HG02678 (cell line): ENCODE measurements around the gene PRKCZ.
"Not testable (repeated sequence)": the region's sequence is repeated elsewhere in the genome, so short reads cannot be mapped to it uniquely, and the experiment has no call there.

Experiments used
- ATAC-seq: cut with Tn5 transposase; IDR thresholded peaks from one replicate; pipeline ENCODE4 v1.9.1; 2021; ENCODE audit warnings: mild to moderate bottlenecking, moderate library complexity; ENCODE audit not compliant: unreplicated experiment

Gene PRKCZ

GRCh38 chr1:2110738-2111673 lies 60.8 kb downstream of the PRKCZ start:
- no peak for ATAC-seq

DNA sequence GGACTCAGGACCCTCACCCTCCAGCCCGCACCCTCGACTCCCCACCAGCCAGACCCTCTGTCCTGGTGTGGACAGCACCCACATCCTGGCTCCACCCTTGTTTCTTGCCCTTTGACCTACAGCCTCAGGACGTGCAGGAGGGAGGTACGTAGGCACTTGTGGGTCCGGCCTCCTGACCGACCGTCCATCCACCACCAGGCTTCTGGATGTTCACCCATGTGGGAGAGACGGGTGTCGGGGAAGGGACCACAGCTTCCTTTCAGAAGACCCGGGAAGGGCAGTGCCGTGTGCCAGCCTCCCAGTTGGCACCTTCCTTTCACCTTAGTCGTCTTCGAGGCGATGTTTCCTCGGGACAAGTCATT lies 61.4 kb downstream of the PRKCZ start:
- no peak for ATAC-seq

- ATAC-seq = no peak
These were observed 62.1 kb downstream of the PRKCZ start for GRCh38 chr1:2112280-2112701.

DNA sequence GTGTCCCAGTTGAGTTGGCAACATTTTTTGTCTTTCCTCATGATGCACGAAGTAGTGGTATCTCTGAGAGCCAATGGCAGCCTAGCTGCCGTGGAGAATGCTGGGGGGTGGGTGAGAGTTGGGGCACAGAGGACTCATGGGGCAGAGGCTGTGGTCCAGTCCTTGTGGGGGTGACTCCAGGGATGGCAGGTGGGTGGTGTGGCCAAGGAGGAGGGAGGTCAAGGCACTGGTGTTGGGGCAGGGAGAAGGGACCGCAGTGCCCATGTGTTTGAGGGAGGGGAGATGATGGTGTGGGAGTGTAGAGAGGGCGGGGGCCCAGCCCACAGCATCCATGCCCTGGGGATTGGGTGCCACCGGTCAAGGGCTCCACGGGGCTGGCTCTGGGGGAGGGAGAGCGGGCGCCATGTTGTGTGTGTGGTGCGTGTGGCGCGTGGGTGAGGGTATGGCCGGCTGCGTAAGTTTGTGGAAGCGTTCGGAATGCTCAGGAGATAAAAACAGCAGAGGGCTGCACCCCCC lies 63.5 kb downstream of the PRKCZ start:
- ATAC-seq = no peak

GRCh38 chr1:2114635-2115007 lies 64.4 kb downstream of the PRKCZ start:
- not testable (repeated sequence) for ATAC-seq

DNA sequence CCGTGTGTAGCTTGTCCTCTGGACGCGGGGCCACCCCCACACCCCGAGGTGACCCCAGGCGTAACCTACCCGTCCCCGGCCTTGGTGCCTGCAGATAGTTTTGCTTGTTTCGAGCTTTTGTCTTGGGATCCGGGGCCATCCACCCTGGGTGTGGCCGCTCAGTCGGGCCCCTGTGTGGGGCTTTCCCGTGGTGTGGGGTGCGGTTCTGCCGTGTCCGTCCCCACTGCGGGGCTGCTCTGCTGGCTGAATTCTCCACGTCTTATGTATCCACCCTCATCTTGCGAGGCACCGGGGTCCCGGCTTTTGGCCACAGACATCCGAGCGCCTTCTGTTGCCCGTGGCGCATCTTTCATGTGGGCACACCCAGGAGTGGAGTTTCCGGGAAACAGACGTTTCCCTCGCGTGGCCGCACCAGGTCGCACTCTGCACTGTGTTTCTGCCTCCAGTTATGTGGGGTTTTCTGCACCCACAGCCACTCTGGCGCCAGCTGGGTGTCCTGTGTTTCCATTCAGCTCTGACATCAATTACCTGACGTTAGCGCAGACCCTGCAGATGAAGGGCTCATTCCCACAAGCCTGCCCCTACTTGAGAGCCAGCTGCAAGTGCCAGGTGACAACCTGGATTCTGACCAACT lies 64.9 kb downstream of the PRKCZ start:
- no peak for ATAC-seq

DNA sequence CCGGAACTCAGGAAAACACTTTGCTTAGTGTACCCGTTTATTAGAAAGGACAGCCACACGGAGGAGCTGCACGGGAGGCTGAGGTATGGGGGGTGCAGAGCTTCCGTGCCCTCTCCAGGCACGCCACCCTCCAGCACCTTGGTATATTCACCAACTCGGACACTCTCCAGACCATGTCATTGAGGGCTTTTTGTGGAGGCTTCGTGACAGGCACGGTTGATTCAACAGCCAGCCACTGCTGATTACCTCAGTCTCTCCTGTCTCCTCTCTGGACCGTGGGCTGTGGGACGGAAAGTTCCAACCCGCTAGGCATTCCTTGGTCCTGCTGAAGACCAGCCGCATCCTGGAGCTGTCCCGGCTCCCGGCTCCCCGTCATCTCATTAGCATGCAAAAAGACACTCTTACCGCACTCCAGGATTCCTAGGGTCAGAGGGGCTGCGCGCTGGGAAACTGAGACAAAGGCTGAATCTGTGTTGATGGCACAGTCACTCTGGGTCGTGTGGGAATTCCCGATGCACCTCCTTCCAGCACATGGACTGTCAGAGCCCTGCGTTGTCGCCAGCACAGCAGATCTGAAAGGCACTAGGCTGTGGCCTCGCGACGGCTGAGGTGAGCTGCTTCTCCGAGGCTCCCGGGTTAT lies 65.6 kb downstream of the PRKCZ start:
- ATAC-seq = no peak

DNA sequence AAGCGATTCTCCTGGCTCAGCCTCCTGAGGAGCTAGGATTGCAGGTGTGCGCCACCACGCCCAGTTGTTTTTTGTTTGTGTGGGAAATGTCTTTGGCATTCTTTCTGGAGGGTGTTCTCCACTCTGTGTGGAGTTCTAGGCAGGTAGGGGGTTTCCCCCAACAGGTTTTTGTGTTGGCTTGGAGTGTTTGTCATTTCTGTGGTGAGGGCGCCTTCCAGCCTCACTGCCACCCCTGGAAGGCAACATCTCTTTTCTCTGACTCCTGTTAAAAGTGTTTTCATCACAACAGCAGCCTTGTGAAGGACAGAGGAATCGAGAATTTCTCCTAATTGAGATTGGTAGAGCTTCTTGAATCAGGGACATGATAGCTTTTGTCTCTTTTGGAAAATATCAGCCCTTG lies 69.7 kb downstream of the PRKCZ start:
- ATAC-seq = no peak

DNA sequence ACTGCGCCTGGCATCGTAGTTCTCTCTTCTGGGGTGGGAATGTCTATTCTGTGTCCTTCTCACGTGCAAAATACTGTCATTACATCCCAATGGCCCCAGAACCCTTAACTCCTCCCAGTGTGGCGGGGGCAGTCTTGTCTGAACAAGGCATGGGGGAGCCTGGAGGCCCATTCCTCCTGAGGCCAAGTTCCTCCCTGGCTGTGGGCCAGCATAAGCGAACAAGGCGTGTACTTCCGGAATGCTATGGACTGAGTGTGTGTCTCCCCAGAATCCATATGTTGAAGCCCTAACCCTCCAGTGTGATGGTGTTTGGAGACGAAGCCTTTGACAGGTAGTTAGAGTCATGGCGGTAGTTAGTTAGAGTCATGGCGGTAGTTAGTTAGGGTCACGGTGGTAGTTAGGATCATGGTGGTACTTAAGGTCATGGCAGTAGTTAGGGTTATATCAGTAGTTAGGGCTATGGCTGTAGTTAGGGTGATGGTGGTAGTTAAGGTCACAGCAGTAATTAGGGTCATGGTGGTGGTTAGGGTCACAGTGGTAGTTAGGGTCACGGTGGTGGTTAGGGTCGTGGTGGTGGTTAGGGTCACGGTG lies 71.0 kb downstream of the PRKCZ start:
- no peak for ATAC-seq

DNA sequence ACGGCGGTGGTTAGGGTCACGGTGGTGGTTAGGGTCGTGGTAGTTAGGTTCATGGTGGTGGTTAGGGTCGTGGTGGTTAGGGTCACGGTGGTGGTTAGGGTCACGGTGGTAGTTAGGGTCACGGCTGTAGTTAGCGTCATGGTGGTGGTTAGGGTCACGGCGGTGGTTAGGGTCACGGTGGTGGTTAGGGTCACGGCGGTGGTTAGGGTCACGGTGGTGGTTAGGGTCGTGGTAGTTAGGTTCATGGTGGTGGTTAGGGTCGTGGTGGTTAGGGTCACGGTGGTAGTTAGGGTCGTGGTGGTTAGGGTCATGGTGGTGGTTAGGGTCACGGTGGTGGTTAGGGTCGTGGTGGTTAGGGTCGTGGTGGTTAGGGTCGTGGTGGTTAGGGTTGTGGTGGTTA lies 71.6 kb downstream of the PRKCZ start:
- not testable (repeated sequence) for ATAC-seq

DNA sequence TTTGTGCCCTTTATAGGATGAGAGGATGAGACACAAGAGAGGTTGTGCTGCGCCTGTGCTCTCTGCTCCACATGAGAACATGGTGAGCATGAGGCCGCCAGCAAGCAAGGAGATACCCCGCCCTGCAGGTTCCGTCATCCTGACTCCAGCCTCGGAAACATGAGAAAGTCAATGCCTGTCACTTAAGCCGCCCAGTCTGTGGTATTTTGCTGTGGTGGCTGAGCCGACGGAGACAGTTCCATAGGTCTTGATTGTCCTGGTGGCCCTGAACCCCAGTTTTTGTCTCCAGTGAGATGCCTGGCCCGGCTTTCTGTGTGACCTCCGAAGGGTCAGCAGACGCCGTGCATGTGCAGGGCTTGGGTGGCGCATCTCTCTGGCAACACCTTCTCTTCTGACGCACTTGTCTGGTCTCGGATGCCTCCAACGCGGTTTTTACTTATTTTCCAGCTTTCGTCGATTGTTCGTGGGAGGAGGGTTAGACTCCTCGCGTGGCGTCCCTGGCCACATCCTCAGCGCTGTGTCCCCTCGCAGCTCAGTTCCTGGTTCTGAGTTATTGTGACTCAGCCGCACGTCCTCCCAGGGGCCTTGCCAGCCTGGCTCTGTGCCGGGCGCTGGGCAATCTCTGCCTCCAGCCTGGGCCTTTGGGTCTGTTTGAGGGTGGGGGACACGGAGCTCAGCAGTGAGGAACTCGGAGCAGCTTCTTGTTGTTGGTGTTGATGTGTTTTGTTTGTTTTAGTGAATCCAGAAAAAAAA lies 74.4 kb downstream of the PRKCZ start:
- no peak for ATAC-seq

GRCh38 chr1:2125350-2126211 lies 75.4 kb downstream of the PRKCZ start:
- no peak for ATAC-seq

GRCh38 chr1:2126331-2127186 lies 76.3 kb downstream of the PRKCZ start:
- ATAC-seq = no peak

DNA sequence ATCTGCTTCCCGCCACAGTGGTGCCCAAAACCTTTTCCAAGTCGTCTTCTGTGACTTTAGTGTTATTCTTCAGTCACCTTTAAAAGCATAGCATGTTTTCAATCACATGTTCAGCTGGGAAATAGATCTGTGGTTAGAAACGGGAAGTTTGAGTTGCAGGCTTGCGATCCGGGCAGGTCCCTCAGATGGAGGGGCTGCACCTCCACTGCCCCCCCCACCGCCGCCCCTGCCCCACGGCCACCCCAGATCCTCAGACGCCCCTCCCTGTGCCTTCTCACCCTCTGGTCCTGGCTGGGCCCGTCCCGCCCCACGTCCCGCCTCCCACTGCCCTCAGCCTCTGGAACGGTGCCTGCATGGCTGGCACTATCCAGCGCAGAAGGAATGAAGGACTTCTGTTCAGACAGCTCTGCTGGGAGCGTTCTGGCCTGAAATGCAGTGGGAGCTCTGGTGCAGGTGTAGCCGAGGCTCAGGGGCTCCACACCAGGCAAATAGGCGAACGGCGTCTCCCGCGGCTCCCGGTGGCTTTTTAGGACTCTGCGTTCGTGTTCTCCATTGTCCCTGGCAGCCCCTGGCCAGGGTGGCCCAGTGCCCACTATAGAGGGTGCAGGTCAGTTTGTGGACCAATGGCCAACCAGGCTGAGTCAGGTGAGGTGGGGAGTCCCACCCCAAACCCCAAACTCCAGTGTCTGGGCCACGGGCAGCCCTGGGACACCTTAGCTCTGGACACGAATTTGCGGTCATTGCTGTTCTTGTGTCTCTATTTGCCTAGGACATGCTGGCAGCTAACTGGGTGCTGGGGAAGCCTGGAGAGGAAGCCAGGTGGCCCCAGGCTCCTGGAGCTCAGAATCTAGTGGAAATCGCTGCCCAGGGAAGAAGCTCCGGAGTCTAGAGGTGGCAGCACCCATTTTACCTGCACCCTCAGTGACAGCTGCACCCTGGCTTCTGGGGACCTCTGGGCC lies 77.3 kb downstream of the PRKCZ start:
- ATAC-seq = no peak

- no peak for ATAC-seq
These were observed 78.1 kb downstream of the PRKCZ start for GRCh38 chr1:2128189-2128901.

- no peak for ATAC-seq
These were observed 79.2 kb downstream of the PRKCZ start for GRCh38 chr1:2129256-2129943.
